HFF-Myc (cell line): ENCODE data around the gene CLEC4M.
A peak's percentile ranks its signal among the peaks of the same experiment; 100 is the strongest.

Source experiments
- DNase-seq: peaks from one replicate; pipeline ENCODE4 v3.0.0-alpha.2; 2011; ENCODE audit warnings: low read depth; ENCODE audit errors: extremely low read depth
- H3K4me3 ChIP-seq: replicated peaks from 2 replicates; pipeline ENCODE4 v1.5.1; 2011; ENCODE audit warnings: low read depth, mild to moderate bottlenecking, control low read depth, low read length
- TF ChIP-seq, protein P1 (sequence below): IDR thresholded peaks from 2 replicates; pipeline ENCODE4 v1.5.1; 2012; ENCODE audit warnings: mild to moderate bottlenecking, low read depth, low read length, control low read depth; ENCODE audit errors: missing control alignments

Gene CLEC4M

DNA sequence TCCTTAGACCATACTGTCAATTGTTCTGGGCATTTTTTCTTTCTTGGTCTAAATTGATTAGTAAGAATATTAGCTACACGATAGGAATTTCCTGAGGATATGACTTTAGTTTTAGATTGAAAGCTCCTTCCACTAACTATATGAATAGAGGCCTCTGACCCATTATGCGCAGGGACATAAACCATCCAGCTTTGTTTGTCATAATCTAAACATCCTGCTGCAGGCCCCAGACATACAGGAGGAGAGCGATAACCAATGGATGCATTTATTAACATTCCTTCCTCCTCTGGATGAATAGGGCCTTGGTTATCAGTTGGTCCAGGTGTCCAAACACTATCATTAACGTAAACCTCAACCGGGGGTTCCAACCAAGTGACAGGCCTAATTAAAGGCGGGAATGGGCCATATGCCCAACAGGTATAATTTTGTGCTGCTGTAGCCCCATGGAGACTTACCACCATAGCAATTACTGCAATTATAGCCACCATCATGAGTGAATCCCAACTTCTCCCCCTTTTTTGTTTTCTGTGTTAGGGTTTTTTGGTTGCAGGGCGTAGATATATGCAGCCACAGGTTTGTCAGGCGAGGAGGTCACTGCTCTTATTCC is 32.6 kb downstream of the CLEC4M start:
- no peak for DNase-seq
- H3K4me3 ChIP-seq = no peak overlapping the region
- TF ChIP-seq, protein P1, sequence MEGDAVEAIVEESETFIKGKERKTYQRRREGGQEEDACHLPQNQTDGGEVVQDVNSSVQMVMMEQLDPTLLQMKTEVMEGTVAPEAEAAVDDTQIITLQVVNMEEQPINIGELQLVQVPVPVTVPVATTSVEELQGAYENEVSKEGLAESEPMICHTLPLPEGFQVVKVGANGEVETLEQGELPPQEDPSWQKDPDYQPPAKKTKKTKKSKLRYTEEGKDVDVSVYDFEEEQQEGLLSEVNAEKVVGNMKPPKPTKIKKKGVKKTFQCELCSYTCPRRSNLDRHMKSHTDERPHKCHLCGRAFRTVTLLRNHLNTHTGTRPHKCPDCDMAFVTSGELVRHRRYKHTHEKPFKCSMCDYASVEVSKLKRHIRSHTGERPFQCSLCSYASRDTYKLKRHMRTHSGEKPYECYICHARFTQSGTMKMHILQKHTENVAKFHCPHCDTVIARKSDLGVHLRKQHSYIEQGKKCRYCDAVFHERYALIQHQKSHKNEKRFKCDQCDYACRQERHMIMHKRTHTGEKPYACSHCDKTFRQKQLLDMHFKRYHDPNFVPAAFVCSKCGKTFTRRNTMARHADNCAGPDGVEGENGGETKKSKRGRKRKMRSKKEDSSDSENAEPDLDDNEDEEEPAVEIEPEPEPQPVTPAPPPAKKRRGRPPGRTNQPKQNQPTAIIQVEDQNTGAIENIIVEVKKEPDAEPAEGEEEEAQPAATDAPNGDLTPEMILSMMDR = no peak

DNA sequence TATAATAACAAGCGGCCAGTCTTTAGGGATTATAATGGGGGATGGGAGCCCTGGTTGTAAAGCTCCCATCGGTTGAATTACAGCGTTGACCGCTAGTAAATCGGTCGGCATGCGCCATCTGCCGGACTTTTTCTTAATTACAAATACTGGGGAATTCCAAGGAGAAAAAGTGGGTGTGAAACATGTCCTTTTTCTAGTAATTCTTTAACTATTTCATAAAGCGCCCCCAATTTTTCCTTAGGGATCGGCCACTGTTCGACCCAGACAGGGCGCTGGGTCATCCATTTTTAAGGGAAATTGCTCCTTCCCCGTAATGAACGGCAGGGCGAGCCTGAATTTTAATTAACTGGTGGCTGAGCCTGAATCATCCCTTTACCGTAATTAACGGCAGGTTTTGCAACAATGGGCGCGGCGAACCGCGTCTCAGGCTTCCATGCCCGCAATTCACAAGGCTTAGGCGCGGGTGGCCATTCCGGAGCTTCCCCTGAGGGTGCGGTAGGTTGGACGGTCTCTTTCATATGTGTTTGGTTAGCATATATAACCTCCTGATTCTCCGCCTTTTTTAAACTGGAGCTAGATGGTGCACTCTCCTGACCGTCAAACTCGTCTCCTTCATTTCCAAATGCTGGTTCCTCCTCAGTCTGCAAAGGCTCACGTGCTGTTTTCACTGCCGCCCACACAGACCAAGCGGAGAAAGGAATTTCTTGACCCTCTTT is 36.8 kb downstream of the CLEC4M start:
- H3K4me3 ChIP-seq = no peak overlapping the region
- TF ChIP-seq, protein P1 = peak; percentile 53
- peak; percentile 43 for DNase-seq

DNA sequence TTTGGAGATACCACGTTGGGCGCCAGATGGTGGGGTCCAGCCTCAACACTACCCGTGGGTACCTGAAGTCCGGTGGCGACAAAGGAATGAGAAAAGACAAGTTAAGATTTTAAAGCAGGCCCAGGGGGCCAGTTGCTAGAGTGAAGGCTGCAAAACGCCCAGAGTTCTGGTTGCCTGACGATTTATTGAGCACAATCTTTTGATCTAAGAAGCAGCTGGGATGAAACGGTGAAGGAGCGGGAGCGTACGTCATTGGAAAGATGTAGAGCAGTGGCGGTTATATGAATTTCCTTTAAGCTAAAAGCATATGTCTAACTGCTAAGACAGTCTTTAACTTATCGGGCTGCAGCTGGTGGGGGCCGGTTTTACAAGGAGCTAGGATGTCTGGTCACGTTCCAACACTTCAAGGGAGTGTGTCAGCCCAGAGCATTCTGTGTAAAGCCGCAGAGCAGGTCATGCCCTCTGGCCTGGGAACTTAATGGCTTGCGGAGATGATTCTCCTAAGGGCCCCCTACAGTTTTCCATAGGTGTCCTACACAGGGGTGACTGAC is 38.1 kb downstream of the CLEC4M start:
- no peak for DNase-seq
- H3K4me3 ChIP-seq = no peak overlapping the region
- TF ChIP-seq, protein P1 = no peak

DNA sequence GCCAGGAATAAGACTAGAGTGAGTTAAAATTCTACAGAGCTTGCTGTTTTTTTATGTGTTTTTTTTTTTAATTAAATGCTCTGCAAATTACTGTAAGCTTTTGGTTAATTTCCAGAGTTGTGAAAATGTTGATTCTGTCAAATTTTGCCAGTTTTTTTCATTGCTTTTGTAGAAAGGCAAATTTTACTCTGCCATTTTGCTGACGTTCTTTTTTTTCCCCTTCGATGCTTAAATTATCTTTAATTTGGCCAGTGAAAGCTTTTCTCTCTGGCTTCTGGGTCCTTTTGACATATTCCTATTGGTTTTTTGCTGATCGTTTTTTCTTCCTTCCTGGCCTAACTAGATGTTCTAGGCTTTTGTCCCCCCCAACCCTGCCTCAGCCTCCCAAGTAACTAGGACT is 43.2 kb downstream of the CLEC4M start:
- DNase-seq = no peak
- TF ChIP-seq, protein P1 = no peak

DNA sequence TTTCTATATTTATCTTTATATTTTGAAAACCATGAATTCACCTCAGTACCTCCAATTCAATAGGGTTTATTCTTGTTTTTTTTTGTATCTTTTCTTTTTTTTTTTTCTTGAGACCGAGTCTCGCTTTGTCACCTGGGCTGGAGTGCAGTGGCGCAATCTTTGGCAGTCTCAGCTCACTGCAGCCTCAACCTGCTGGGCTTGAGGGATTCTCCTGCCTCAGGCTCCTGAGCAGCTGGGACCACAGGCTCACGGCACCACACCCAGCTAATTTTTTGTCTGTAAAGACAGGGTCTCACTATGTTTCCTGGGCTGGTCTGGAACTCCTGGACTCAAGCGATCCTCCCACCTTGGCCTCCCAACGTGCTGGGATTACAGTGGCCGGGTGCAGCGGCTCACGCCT is 43.8 kb downstream of the CLEC4M start:
- TF ChIP-seq, protein P1 = no peak
- no peak for DNase-seq
- H3K4me3 ChIP-seq = no peak overlapping the region

More for the DNA sequence above, 43.2 kb downstream of the CLEC4M start:
- H3K4me3 ChIP-seq = no peak overlapping the region

DNA sequence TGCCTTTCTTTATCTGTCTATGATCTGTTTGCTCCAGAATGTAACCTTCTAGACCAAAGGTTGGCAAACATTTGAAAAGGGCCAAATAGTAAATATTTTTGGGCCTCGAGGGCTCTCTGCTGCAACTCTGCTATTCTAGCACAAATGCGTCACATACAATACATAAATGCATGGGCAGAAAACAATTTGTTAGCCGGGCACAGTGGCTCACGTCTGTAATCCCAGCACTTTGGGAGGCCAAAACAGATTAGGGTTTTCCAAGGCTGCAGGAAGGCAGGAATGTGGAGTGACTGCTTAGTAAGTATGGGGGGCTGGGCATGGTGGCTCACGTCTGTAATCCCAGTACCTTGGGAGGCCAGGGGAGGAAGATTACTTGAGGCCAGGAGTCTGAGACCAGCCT is 45.1 kb downstream of the CLEC4M start:
- DNase-seq = no peak
- TF ChIP-seq, protein P1 = no peak
- H3K4me3 ChIP-seq = no peak overlapping the region
